ENCODE data around the gene CLEC17A.

GRCh38 chr19:14553042-14553938 is 29.6 kb upstream of the CLEC17A start:
- no peak for TF ChIP-seq CTCF (IDR thresholded peaks at IDR 0.05)
- no peak for TF ChIP-seq POLR2AphosphoS5 (IDR thresholded peaks at IDR 0.05)
- no peak for TF ChIP-seq EP300 (IDR thresholded peaks at IDR 0.05)
